Activated CD8-positive, alpha-beta memory T cell treated with anti-CD3 and anti-CD28 coated beads for 1 hour (primary cell): ENCODE data around the gene MAGEA12.
"Not testable (repeated sequence)": the region's sequence is repeated elsewhere in the genome, so short reads cannot be mapped to it uniquely, and the experiment has no call there.

ENCODE experiments used
- DNase-seq, 2 donors: peaks; one replicate each; pipeline ENCODE4 v3.0.0-alpha.2; 2020; ENCODE audit warnings: low read depth in 1 of 2; ENCODE audit errors: extremely low read depth in 1 of 2

MAGEA12 gene

DNA sequence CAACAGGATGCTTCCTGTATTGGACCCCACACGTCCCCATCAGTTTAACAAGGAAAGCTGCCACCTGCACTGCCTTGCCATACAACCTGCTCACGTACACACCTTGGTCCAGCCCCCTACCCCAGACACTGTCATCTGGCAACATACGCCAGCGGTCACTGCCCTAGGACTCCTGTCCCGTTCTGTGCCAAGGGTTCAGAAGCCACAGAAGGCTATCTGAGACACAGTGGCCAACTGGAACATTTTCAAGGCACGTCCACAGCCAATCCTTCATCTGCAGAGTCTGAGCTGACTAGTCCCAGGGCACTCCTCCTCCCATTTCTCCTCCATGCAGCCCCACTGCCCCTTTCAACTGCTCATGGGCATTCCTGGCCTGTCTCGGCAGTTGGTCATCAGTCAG lies 28.0 kb downstream of the MAGEA12 start:
- DNase-seq: not testable (repeated sequence)

DNA sequence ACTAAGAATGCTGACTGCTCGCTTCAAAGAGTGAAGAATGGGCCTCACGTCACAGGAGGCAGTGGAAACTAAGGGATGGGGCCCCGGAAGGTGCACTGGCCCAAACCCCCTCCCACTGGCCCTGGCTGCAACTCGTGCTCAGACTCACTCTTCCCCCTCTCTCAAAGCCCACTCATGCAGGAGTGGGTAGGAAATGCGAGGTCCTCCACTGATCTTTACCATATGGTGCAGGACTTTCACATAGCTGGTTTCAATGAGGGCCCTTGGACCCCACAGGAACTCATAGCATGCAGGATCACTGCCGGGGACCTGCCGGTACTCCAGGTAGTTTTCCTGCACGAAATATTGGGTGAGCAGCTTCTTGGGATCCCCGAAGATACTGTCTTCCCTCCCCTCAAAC lies 33.0 kb downstream of the MAGEA12 start:
- not testable (repeated sequence) for DNase-seq

DNA sequence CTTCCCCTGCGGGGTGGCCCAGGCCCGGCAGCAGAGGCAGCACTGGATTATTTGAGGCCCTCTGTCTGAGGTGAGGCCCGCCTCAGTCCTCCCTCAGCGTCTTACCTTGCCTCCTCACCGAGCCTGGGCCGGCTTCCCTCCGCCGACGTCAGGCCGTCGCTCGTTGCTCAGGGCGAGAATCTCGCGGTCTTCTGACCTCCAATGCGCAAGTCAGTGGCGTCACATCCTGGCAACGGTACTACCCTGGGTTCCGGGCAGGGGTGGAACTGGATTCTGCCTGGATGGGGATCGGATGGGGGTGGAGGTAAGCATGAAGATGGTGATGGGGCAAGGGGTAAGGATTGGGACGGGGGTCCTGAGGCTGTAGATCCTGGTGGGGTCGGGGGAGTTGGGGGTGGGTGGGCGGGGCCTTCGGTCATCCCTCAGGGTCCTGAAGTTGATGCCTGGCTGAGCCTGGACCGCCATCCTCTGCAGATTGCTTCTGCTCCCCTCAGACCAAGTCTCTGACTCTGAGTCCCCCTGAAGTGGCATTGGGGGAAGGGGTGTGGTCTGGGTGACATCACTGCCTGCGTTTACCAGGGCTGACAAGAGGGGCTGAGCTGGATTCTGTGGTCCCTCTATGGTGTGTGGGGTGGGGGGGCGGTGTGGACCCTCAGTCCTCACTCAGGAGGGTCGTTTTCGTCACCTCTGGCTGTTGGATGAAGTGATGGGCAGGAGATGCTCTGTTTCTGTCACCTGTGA lies 36.2 kb downstream of the MAGEA12 start, which contains the start of gene MAGEA6:
Gene MAGEA6 (minus strand): TSS at position 141 of the 741 bp plus-strand sequence. CDS start 2,039 bp downstream, outside the sequence.
- DNase-seq: not testable (repeated sequence)

DNA sequence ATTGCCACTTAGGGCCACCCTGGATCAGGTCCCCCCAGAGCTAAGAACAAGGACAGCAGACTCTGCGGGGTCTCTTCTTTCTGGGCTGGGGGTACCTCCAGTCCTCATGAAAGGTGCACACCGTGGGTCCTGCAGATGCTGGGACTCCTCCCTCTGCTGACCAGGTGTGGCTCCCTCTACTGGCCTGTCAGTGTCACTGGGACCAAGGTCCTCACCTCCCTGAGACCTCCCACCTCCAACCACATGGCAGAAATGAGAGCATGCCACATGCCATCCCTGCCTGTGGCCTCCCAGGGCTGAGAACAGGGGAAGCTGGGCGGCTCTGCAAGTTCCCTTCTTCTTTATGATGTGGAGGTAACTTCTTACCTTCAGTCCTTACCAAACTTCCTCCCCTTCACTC lies 53.5 kb downstream of the MAGEA12 start:
- DNase-seq: not testable (repeated sequence)
